NB4 (cell line): ENCODE results near the gene FNIP2.

Source experiments
- MAX ChIP-seq: IDR thresholded peaks from 2 replicates; pipeline ENCODE4 v1.6.1; 2011; ENCODE audit warnings: low read depth, low read length
- TF ChIP-seq, protein P1 (sequence below): IDR thresholded peaks from one replicate; pipeline ENCODE4 v1.5.1; 2012; ENCODE audit warnings: low read depth, low read length

- TF ChIP-seq, protein P1, sequence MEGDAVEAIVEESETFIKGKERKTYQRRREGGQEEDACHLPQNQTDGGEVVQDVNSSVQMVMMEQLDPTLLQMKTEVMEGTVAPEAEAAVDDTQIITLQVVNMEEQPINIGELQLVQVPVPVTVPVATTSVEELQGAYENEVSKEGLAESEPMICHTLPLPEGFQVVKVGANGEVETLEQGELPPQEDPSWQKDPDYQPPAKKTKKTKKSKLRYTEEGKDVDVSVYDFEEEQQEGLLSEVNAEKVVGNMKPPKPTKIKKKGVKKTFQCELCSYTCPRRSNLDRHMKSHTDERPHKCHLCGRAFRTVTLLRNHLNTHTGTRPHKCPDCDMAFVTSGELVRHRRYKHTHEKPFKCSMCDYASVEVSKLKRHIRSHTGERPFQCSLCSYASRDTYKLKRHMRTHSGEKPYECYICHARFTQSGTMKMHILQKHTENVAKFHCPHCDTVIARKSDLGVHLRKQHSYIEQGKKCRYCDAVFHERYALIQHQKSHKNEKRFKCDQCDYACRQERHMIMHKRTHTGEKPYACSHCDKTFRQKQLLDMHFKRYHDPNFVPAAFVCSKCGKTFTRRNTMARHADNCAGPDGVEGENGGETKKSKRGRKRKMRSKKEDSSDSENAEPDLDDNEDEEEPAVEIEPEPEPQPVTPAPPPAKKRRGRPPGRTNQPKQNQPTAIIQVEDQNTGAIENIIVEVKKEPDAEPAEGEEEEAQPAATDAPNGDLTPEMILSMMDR, result no peak
- TF ChIP-seq MAX, result no peak
These were observed 46.0 kb downstream of the FNIP2 start for GRCh38 chr4:158814636-158815330.
